ENCODE results near the gene SLC47A2.
"Not testable (repeated sequence)": the region's sequence is repeated elsewhere in the genome, so short reads cannot be mapped to it uniquely, and the experiment has no call there.

Gene SLC47A2

DNA sequence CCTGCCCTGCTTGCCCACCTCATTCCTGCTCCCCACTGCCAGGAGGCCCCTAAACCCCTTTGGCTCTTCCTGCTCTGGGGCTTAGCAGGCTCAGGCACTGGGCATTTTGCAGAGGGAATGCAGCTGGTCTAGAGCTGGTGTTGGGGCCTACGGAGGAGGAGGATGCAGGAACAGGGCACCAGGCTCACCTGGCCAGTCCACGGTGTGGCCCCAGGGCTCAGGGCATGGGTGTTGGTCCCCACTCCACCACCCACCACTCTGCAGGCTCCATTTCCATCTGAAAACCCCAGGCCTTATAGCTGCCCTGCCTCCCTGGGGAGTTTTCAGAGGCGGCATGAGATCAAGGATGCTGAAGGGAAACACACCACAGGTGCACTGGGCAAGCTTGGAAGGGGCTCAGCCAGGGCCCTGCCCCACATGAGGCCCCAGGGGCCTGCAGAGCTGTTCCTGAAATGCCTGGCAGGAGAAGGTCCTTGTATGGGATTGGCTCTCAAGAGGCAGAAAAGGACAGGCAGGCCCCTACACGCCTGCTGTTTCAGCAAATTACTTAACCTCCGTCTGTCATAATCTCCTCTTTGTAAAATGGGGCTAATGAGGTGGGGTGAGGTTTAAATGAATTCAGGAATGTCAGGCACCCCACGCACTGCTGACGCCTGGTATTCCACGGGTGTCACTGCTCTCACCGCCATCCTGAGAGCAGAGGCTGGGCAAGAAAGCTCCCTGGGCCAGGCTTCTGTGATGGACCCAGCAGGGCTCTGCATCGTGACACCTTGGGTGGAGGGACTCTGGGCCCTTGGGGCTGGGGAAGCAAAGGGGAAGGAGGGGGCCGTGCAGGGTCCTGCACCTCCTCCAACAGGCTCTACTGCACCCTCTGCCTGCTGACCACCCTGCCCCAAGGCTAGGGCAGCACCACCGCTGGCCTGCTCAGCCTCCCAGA is 9.3 kb downstream of the SLC47A2 start:
- no peak for DNase-seq

DNA sequence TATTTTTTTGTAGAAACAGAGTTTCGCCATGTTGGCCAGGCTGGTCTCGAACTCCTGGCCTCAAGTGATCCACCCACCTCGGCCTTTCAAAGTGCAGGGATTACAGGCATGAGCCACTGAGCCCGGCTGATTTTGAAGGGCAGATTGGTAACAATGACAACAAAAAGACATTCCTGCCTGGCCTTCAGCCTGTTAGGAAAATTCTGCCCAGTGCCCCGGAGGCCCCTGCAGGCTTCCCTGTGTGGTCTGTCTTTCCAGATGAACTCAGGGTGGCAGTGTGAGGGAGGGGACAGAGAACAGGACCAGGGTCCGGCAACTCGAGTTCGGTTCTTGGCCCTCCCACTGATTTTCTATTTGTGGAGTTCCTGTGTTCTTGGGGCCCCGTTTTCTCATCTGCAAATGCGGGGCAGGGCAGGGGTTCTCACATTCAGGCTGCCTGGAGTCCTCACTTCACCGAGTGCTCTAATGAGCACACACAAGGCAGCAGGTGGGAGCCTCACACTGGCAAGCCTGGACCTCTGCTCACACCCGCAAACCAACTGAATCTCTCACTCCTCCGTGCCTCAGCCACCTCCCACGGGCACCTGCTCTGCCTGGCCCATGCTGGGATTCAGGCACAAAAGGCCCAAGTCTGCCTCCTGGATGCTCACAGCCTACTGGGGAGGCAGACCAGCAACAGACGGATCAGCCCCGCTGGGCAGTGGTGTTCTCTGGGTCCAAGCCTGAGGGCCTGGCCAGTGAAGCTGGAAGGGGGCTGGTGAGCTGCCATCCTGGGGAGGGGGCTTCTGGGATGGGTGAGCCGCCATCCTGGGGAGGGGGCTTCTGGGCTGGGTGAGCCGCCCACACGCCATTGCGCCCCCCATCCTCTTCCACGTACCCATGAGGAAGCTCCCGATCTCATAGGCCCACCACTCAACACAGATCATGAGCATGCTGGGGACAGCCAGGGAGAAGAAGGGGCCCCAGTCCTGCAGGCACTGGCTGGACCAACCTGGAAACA is 10.3 kb downstream of the SLC47A2 start:
- DNase-seq, result no peak

DNA sequence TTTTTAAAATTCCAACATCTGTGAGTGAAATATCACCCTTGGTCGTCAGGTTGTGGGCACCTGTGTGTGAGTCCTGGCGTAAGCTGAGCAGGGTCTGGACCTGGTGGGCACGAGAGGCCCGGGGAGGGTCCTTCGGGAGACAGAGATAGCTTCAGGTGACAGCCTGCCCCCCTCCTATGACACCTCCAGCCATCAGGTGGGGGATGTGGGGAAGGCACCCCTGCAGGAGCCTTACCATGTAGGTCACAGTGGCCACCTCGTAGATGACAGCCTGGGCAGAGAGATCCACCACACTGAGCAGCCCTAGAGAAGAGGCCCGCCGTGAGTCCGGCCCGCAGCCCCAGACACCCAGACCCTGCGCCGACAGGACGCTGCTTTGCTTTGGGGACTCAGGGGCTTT is 11.2 kb downstream of the SLC47A2 start:
- DNase-seq, result no peak

DNA sequence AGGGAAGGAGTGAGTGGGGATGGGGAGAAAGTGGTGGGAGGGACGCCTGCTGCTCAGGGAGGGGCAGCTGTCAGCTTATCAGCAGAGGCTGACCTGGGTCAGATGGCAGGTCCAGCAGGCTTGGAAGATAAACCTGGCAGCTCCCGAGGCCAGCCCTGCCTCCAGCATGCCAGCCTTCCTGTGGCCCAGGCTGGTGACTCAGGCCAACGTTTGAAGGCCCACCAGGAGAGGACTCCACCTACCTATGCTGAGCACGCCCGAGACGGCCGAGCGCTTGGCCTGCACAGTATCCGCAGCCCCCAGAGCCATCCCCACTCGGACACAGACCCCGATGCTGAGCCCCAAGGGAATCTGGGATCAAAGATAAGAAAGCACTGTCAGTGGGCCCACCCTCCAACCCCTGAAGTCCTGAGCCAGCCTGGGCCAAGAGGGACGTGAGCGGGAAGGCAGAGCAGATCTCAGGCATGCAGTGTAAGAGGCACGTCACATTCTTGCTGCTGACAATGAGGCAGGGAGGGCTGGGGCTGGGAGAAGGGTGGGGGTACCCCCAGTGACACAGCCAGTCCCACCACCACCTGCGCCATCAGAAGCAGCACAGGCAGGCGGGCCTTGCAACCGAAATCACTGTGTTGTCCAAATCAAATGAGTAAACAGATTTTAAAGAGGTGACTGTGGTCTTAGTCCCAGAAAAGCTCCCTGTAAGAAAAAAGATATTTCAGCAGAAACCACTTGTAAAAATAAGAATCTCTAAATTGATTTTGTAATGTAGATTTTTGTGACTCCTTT is 12.4 kb downstream of the SLC47A2 start:
- no peak for DNase-seq

DNA sequence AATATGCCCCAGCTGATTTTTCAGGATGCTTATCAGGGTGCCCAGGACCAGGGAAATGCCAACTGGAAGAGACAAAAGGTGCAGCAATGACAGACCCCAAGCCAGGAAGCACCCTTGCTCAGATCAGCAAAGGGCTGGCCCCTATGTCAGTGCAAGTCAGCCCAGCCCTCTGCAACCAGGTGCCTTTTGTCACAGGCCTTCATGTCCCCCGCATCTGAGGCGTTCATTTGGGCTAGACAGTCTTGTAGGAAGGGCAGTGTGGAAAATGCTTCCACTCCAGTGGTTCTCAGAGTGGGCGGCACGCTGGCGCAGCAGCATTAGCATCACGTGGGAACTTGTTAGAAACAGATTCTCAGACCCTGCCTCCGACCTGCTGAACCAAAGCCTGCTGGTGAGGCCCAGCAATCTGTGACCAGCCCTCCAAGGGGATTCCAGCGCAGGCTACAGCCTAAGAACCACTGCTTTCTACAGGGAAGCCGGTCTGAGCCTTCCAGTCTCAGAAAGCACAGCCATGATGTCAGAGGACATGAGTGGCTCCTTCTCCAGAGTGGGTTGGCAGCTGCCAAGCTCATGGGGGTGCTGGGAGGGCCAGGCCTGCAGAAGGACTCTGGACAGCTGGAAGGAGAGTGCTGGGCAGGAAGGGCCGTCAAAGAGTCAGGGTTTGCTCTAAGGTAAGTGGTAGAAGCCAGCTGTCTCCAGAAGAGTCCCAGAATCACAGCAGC is 13.1 kb downstream of the SLC47A2 start:
- no peak for DNase-seq

DNA sequence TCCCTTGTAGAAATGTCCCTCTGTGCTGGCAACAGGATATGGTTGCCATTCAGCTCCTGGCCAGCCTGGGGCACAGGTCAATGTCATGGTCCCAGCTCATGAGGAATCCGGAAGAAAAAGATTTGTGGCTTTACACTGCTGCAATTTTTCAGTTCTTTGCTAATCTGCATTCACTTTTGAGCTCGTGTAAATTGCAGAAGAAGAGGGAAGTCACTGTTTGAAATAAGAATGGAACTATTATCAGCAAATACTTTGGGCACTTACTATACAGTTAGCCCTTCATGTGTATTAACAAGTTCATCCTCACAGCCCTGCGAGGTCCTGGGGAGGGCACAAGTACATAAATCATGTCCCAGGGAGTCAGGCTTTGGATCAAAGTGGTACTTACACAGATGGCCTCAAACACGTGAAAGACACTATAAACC is 14.2 kb downstream of the SLC47A2 start:
- no peak for DNase-seq

DNA sequence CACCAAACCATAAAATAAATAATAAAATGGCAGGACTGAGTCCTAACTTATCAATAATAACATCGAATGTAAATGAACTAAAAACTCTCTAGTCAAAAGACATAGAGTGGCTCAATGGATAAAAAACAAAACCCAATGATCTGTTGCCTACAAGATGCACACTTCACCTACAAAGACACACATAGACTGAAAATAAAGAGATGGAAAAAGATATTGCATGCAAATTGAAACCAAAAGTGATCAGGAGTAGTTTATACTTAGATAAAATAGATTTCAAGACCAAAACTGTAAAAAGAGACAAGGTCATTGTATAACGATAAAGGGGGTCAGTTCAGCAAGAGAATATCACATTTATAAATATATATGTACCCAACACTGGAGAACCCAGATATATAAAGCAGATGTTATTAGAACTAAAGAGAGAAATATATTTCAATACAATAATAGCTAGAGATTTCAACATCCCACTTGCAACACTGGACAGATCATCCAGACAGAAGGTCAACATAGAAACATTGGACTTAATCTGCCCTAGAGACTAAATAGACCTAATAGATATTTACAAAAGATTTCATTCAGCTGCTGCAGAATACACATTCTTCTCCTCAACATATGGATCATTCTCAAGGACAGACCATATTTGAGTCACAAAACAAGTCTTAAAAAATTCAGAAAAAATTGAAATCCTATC is 29.8 kb downstream of the SLC47A2 start:
- DNase-seq, result no peak

DNA sequence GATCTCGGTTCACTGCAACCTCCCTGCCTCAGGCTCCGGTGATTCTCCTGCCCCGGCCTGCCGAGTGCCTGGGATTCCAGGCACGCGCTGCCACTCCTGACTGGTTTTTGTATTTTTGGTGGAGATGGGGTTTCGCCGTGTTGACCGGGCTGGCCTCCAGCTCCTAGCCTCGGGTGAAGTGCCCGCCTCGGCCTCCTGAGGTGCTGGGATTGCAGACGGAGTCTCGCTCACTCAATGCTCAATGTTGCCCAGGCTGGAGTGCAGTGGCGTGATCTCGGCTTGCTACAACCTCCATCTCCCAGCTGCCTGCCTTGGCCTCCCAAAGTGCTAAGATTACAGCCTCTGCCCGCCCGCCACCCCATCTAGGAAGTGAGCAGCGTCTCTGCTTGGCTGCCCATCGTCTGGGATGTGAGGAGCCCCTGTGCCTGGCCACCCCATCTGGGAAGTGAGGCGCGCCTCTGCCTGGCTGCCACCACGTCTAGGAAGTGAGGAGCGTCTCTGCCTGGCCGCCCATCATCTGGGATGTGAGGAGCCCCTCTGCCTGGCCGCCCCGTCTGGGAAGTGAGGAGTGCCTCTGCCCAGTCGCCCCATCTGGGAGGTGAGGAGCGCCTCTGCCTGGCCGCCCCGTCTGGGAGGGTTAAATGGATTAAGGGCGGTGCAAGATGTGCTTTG is 31.3 kb downstream of the SLC47A2 start:
- DNase-seq, result not testable (repeated sequence)

DNA sequence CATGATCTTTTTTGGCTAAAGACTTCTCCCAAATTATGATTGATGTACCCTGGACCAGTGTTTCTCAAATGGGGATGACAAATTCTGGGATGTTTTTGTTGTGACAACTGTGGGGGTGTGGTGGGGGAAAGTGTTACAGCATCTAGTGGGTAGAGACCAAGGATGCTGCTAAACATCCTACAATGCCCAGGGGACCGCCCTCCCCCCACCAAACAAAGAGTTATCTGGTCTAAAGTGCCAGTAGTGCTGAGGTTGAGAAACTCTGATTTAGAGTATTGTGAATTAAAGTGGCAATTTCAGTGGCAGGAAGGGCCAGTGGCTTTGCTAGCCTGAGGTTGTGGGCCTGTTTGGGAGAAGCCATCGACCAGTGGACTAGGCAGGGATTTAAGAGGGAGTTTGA is 33.3 kb downstream of the SLC47A2 start:
- DNase-seq, result no peak

DNA sequence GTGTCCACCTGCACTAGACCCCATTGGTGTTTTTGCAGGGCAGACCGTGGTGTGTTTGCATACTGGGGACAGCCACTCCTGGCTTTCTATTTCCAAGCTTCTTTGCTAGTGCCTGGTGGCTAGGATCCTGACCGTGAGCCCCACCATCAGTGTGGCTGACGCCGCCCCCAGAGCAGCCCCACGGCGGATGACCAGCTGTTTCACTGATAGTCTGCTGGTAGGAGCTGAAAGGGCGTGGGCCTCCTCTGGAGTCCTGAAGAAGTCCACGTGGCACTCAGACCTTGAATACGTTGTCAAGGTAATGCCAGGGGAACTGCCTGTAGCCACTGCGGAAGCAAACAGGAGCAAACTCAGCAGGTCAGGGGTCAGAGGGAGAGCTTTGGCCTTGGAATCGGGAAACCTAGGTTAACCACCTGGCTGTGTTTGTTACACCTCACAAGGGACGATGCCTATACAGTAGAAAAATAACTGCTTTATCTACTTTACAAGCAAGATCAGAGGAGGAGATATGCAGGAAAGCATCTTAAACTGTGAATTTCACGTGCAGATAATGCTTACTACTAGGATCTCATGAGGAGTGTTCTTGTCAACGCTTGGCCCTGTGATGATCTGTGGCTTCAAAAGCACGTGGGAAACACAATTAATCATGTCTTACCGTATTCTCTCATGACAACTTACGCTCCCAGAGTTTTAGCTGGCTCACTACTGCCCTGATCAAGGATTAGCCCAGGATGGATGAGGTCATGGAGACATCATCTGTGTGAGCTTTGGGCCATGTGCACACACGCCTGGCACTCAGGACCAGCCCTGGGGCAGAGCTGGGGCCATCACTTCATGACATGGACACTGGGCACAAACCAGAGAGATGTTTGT is 37.6 kb downstream of the SLC47A2 start:
- no peak for DNase-seq

DNA sequence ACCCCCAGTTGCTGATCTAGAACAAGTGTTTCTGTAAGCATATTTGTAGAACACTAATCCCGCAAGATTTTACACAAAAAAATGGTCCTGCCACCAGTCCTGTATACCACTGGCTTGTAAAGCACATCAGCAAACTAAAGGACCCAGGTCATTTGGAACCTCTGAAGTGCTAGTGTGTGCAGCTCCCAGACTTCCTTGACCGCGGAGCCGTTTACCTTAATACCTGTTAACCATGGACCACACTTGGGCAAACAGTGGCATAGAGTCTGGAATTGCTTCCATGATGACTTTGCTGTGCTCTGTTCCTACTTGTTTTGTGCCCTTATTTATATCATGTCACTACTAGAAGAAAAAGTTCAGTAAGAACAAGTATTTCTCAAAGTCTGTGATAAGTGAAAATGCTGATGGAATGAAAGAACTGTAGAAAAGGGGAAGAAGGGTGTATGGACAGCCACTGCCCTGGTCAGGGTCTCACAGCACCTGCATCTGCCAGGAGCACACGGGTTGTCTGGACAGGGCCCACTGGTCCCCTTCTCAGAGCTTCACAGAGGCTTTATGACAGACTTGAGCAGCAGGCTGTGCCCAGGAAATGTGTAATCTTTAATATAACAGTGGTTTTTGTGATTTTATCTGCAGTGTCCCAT is 38.5 kb downstream of the SLC47A2 start:
- DNase-seq, result no peak

DNA sequence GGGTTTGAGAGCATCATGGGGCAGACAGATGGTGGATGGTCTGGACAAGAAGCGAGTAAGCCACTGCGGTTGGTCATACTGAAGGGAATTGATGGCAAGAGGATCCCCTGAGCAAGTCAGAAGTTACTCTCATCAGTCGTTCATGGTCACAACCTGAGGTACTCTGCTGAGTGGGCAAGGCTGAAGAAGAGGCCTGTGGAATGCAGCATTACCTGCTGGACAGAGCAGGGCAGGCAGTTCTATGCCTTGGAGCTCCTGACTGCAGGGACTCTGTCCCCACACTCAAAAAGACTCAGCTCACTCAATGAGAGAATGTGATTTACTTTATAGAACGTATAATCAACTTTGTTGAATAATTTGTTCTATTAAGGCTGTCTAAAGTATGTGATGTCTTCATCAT is 39.5 kb downstream of the SLC47A2 start:
- DNase-seq, result no peak

DNA sequence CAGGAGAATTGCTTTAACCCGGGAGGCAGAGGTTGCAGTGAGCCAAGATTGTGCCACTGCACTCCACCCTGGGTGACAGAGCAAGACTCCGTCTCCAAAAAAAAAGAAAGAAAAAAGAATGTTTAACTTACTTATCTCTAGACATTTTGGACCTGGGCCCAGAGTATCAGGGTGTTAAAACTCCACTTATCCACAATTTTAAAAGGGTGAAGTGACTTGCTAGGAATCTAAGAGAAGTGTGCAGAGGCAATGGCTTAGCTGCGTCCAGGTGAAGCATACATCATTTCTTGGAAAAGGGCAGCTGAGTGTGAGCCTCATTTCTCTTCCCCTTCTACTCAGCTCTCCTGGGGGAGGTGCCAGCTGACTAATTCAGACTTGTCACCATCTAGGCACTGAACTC is 42.8 kb downstream of the SLC47A2 start:
- DNase-seq, result no peak

DNA sequence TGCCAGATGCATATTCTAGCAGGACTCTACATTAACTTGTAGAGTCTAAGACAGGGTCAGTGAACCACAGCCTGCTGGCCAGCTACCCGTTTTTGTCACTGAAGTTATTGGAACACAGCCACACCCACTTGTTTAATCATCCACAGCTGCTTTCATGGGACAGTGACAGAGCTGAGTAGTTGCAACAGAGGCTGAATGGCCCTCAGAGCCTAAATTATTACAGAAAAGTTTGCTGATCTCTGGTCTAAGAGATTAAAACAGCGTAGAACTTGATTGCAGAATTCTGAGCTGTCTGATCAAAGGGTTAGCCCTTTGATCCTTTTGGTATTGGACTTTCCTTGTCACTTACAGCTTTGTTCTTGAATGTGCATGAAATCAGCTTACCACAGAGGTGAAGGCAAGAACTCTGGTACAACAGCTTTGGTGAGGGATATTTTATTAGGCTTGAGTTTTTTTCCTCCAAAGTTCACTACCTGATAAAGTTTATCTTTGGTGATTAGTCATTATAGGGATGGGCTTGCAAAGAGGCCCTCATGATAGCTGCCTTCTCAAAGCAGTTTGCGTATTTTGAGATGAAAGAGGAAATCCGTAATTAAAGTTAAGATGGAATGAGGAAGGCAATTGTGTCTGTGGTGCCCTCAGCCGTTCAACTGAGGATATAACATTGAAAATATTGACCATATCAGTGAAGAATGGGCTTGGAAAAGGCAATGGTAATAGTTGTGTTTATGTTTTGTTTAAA is 44.2 kb downstream of the SLC47A2 start:
- DNase-seq, result no peak

DNA sequence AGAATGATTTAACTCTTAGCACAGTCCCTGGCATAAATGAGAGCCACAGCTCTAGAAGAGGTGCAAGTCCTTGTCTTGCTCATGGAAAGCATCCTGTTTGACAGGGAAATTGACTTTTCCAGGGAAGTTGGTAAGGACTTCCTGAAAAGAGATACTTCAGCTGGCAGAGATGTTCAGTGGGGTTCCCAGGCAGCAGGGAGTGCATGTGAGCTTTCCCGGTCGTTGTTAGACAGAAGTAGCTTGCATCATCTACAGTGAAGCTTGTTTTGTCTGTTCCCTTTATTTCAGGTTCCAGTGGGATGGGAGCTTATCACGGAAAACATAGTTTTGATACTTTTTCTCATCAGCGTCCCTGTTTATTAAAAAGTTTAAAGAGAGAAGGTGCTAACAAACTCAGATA is 45.0 kb downstream of the SLC47A2 start:
- DNase-seq, result no peak

DNA sequence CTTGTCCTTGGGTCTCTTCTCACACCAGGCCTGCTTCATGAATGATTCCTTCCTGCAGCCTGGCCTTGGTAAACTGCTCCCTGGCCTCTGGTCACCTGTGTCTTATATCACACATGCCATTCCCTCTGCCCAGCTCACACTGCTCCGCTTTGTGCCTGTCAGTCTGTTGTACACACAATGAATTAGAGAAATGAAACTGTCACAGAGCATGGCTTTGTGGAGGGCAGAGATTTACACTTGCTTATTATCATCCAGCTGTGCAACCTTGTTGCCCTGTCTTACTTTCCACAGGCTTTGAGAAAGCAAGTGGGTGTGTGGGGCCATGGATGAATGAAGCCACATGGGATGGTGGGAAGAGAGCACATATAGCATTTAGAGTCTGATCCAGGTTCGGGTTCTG is 45.5 kb downstream of the SLC47A2 start:
- DNase-seq, result no peak

DNA sequence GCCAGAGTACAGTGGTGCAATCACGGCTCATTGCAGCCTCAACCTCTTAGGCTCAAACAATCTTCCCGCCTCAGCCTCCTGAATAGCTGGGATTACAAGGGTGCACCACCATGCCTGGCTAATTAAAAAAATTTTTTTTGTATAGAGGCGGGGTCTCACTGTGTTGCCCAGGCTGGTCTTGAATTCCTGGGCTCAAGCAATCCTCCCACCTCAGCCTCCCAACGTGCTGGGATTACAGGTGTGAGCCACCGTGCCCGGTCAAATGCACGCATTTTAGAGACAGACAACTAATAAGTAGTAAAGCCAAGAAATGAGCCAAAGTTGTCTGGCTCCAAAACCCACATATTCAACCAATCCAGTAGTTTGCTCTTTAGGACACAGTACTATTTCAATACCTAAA is 46.7 kb downstream of the SLC47A2 start:
- DNase-seq, result not testable (repeated sequence)

DNA sequence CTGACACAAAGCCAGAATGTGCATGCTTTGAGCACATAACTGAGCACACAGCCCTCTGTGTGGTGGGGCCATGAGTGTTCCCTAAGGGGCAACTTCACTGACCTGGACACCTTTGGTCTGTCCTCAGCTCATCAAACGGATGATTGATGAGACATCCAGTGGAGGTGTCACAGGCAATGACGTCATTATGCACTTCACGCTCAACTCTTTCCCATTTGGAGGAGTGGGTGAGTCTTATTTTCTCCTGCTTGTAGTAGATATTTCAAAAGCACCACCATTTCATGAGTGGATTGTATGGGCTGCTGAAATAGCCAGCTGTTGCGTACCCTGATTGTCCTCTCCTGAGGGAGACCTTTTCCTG is 51.6 kb downstream of the SLC47A2 start:
- no peak for DNase-seq

Data from CD4-positive, alpha-beta T cell treated with Interleukin-15 for 1 hour (primary cell).